Left lung (tissue), 10 donors: ENCODE measurements around the gene OVCH2. TPM values are rescaled to one million over a fixed set of nuclear protein-coding genes. Genes with fewer than 3 reads are reported as not detected.
"Not testable (repeated sequence)": the region's sequence is repeated elsewhere in the genome, so short reads cannot be mapped to it uniquely, and the experiment has no call there.

Experiments used
- ATAC-seq: fragments of 200-7000 bp; cut with Tn5 transposase; one replicate; pipeline ENCODE4 v1.9.1; 2020; ENCODE audit warnings: moderate library complexity
- DNase-seq, 4 donors: peaks; one replicate each; pipeline ENCODE4 v3.0.0-alpha.2; 2013 to 2020
- H3K27ac ChIP-seq, 2 donors: fragments of 200-600 bp; sonication (generic) in 1 of 2; one replicate each; pipeline versions ENCODE4 v1.5.0 to v1.8.0; 2020 to 2021
- H3K27me3 ChIP-seq, 2 donors: fragments of 200-600 bp; sonication (generic) in 1 of 2; one replicate each; pipeline versions ENCODE4 v1.5.0 to v1.8.0; 2020 to 2021
- H3K36me3 ChIP-seq, 2 donors: fragments of 200-600 bp; sonication (generic) in 1 of 2; one replicate each; pipeline versions ENCODE4 v1.5.0 to v1.8.0; 2020 to 2021
- H3K4me1 ChIP-seq, 2 donors: fragments of 200-600 bp; one replicate each; pipeline ENCODE4 v1.8.0; 2021
- H3K4me3 ChIP-seq, 2 donors: fragments of 200-600 bp; sonication (generic) in 1 of 2; one replicate each; pipeline versions ENCODE4 v1.5.0 to v1.8.0; 2020 to 2021; ENCODE audit warnings: mild to moderate bottlenecking in 1 of 2
- H3K9me3 ChIP-seq, 2 donors: fragments of 200-600 bp; sonication (generic) in 1 of 2; one replicate each; pipeline versions ENCODE4 v1.5.0 to v1.8.0; 2020 to 2021
- intact Hi-C, 2 donors: fragments of 100-400 bp; cut with DNase I; formaldehyde crosslinking; loops; one replicate each; pipeline versions ENCODE4 v1.11.2 to v1.14.2; 2022
- polyA plus RNA-seq, 6 donors: library from polyadenylated mRNA; unstranded; fragments of 120-200 nt; gene quantifications; one replicate each; pipeline ENCODE4 v1.2.1, GENCODE V29; 2013; ENCODE audit not compliant: insufficient read length in 6 of 6
- total RNA-seq, 2 donors: library from RNA; stranded (reverse); fragmentation: NEBNext Ultra II Directional; extraction: Animal tissue kit (Norgen Biotek cat#: 25700); gene quantifications; one replicate each; pipeline ENCODE4 v1.2.1, GENCODE V29; 2021
- TF ChIP-seq, protein P1 (sequence below), 2 donors: fragments of 200-600 bp; sonication (generic) in 1 of 2; IDR thresholded peaks; one replicate each; pipeline versions ENCODE4 v1.5.0 to v1.8.0; 2021; ENCODE audit warnings: antibody characterized with exemption in 2 of 2
- donor health status: DM: no; HTN: yes; CAD: no.
- donor health status: DM: no; HTN: no; CAD: no.

Gene OVCH2
- total and polyA plus RNA-seq, 8 donors = 0.81 to 8.6 (median 4.9) TPM

DNA sequence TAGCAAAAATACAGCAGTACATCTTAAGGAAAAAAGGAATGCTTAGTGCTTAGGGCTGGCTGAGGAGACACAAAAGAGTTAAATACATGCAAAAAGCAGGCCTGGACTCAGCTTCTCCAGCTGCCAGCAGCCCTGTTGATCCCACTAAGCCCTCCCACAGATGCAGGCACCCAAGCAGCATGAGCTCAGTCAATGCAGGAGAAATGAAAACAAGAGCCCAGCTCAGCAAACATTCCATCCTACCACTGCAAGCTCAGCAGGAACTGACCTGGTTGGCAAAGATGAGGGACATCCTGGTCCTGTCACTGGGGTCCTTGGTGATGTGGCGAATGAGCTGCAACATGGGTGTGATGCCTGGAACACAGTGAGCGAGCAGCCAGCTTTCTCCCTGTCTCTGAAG, 38.8 kb downstream of the OVCH2 start:
- Histone ChIP-seq H3K36me3 (peaks cover 0 to 8% of the 10 kb centered on the region in 2 donors), H3K27me3 (peaks cover 0 to 14% of the 10 kb centered on the region in 2 donors), H3K4me1 (no peaks in the 10 kb centered on the region), H3K27ac (no peak overlapping the region), H3K4me3 (no peak overlapping the region), H3K9me3 (no peaks in the 10 kb centered on the region)
- ATAC-seq = no peak
- intact Hi-C loops = loop anchor here in 1 of 2 donors (5.0 kb wide), 1 partner anchor 95 kb away; no protein-coding TSS in a partner anchor
- TF ChIP-seq, protein P1, sequence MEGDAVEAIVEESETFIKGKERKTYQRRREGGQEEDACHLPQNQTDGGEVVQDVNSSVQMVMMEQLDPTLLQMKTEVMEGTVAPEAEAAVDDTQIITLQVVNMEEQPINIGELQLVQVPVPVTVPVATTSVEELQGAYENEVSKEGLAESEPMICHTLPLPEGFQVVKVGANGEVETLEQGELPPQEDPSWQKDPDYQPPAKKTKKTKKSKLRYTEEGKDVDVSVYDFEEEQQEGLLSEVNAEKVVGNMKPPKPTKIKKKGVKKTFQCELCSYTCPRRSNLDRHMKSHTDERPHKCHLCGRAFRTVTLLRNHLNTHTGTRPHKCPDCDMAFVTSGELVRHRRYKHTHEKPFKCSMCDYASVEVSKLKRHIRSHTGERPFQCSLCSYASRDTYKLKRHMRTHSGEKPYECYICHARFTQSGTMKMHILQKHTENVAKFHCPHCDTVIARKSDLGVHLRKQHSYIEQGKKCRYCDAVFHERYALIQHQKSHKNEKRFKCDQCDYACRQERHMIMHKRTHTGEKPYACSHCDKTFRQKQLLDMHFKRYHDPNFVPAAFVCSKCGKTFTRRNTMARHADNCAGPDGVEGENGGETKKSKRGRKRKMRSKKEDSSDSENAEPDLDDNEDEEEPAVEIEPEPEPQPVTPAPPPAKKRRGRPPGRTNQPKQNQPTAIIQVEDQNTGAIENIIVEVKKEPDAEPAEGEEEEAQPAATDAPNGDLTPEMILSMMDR (IDR thresholded peaks at IDR 0.05) = no peak
- DNase-seq = no peak

DNA sequence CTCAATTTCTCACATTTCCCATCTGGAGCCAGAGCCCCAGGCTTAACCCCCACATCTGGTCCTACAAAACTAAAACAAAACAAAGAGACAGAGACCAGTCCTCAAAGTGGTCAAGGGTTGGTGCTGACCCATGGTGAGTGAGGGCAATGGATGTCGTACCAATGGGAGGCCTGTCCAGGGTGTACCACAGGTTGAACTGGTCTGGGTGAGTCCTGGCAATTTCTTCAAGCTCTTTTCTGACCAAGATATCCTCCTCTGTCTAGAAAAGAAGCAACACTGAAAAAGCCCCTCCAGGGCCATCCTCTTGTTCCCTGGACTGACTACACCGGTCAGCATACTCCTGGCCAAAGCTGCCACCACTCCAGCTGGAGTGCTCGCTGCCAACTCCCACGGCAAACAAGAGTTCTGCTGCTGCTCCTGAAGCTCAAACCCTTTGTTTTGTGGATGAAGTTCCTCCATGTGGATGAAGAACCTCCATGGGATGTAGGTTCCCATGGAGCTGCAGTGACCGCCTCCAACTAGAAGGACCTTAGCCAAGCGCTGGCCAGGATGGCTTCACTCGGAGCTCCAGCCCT, 39.9 kb downstream of the OVCH2 start:
- ATAC-seq (no peak), DNase-seq (no peak)
- Histone ChIP-seq H3K27me3 (peaks cover 0 to 3% of the 10 kb centered on the region in 2 donors), H3K36me3 (peaks cover 0 to 8% of the 10 kb centered on the region in 2 donors), H3K4me1 (no peaks in the 10 kb centered on the region), H3K27ac (no peak overlapping the region), H3K9me3 (no peaks in the 10 kb centered on the region), H3K4me3 (no peak overlapping the region)
- intact Hi-C loops = loop anchor here in 1 of 2 donors (5.0 kb wide), 1 partner anchor 94 kb away; no protein-coding TSS in a partner anchor
- TF ChIP-seq, protein P1 (IDR thresholded peaks at IDR 0.05) = no peak

DNA sequence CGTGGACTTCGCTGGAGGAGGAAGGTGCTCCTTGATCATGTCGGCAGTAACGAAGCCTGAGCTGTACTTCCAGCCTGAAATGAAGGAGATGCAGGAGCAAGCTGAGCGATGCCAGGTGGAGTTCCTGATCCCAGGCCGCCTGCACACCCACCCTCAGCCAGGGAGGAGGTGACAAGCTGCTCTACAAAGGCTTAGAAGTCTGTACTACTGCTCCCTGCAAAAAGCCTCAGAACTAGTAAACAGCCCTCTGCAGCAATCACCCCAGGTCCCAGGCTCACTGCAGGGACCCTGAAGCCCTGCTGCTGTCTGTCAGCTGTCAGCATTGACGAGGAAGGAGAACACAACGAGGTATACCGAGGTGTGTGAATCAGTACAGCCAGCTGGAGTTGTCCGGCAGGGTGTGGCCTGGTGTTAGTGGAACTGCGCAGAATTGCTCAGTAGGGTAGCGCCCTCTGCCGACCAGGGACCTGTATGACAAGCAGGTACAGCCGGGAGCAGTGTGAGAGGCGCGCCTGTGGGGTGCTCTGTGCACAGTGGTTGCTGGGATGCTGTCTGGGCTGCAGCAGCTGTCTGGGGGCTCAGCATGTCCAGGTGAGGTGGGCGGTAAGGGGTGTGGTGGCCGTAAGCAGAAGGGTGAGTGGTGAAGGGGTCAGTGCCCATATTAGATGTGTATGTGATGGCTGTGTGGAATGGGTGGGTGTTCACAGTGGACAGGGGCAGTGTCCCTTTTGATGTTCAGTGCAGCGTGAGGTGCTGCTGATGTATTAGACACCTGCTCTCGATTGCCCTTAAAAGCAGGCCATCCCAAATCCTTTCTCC, 40.6 kb downstream of the OVCH2 start:
- Histone ChIP-seq H3K4me1 (no peaks in the 10 kb centered on the region), H3K4me3 (no peak overlapping the region), H3K9me3 (no peaks in the 10 kb centered on the region), H3K36me3 (peaks cover 0 to 8% of the 10 kb centered on the region in 2 donors), H3K27ac (no peak overlapping the region), H3K27me3 (no peaks in the 10 kb centered on the region)
- TF ChIP-seq, protein P1 (IDR thresholded peaks at IDR 0.05) = peak; percentile 87 to 90
- intact Hi-C loops = loop anchor here in 1 of 2 donors (5.0 kb wide), 1 partner anchor 93 kb away; no protein-coding TSS in a partner anchor
- DNase-seq (peak; percentile 51 to 94 (median 80)), ATAC-seq (peak; percentile 100)

DNA sequence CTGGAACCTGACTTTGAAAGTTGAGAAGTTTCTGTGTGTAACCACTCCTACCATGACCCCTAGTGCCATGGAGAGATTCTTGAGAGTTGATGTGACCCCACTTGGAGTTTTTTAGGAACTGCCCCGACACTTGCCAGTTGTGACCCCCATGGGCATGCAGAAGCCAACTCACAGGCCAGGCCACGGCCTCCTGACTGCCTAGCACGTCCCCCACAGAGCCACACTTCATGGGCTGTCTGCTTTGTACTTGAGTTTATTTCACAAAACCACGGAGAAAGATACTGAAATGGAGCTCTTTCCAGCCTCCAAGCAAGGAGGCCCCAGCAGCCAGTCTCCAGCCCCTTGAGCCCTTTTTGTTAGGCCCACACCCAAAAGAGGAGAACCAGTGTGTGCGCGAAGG, 41.4 kb downstream of the OVCH2 start:
- no peaks in the 10 kb centered on the region for H3K9me3 ChIP-seq
- intact Hi-C loops = loop anchor here in 1 of 2 donors (5.0 kb wide), 1 partner anchor 93 kb away; no protein-coding TSS in a partner anchor
- no peak for DNase-seq
- ATAC-seq = no peak
- no peak overlapping the region for H3K27ac ChIP-seq
- H3K36me3 ChIP-seq = peaks cover 0 to 8% of the 10 kb centered on the region in 2 donors
- TF ChIP-seq, protein P1 (IDR thresholded peaks at IDR 0.05) = no peak
- no peak overlapping the region for H3K4me3 ChIP-seq
- no peaks in the 10 kb centered on the region for H3K27me3 ChIP-seq
- no peaks in the 10 kb centered on the region for H3K4me1 ChIP-seq

DNA sequence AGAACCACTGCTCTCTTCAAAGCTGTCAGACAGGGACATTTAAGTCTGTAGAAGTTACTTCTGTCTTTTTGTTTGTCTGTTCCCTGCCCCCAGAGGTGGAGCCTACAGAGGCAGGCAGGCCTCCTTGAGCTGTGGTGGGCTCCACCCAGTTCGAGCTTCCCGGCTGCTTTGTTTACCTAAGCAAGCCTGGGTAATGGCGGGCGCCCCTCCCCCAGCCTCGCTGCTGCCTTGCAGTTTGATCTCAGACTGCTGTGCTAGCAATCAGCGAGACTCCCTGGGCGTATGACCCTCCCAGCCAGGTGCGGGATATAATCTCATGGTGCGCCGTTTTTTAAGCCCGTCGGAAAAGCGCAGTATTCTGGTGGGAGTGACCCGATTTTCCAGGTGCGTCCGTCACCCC, 42.7 kb downstream of the OVCH2 start:
- intact Hi-C loops, H3K4me1 ChIP-seq, H3K27ac ChIP-seq, ATAC-seq, H3K4me3 ChIP-seq, H3K9me3 ChIP-seq, H3K27me3 ChIP-seq, H3K36me3 ChIP-seq, DNase-seq: not testable (repeated sequence)
